ENCODE data around the gene SMARCD3. TPM values are rescaled to one million over a fixed set of nuclear protein-coding genes. Genes with fewer than 3 reads are reported as not detected.

SMARCD3 gene
- total and polyA plus RNA-seq, 4 donors = 1.8 to 5.6 (median 2.1) TPM

GRCh38 chr7:151228024-151228866 is 20.2 kb downstream of the SMARCD3 start:
- Histone ChIP-seq H3K36me3 (ENCODE audit: control insufficient read depth in 4 of 4, insufficient read depth in 3 of 4, low read depth in 1 of 4, low read length in 3 of 4) (peaks cover 3 to 16% (median 11%) of the 10 kb centered on the region in 4 donors), H3K9me3 (ENCODE audit: control insufficient read depth in 4 of 4, low read length in 3 of 4) (no peaks in the 10 kb centered on the region), H3K27me3 (ENCODE audit: control insufficient read depth in 4 of 4, insufficient read depth in 4 of 4, low read length in 3 of 4) (no peaks in the 10 kb centered on the region), H3K4me1 (ENCODE audit: control insufficient read depth in 4 of 4, insufficient read depth in 4 of 4, low read length in 3 of 4) (peaks cover 0 to 39% (median 27%) of the 10 kb centered on the region in 4 donors), H3K27ac (ENCODE audit: low read depth in 1 of 2, low read length in 2 of 2) (peak overlapping the region in 1 of 2 donors; percentile 60), H3K4me3 (ENCODE audit: low read depth in 1 of 3, low read length in 3 of 3) (peak overlapping the region in 2 of 3 donors; percentile 54 to 95), H3K9ac (ENCODE audit: low read depth in 1 of 2, low read length in 2 of 2) (peak overlapping the region in 1 of 2 donors; percentile 73)
- 75% methylated on average over 10 of the region's 10 CpGs for WGBS
- TF ChIP-seq TAF1 (conservative IDR thresholded peaks at IDR 0.05) = no peak
- TF ChIP-seq JUND (IDR thresholded peaks at IDR 0.05) = no peak
- TF ChIP-seq YY1 (IDR thresholded peaks at IDR 0.05) = no peak
- TF ChIP-seq ZBTB33 (IDR thresholded peaks at IDR 0.05) = no peak
- no peak for TF ChIP-seq ATF3 (IDR thresholded peaks at IDR 0.05)
- TF ChIP-seq RXRA (IDR thresholded peaks at IDR 0.05) = no peak
- no peak for TF ChIP-seq EGR1 (IDR thresholded peaks at IDR 0.05; ENCODE audit: low read depth in 2 of 2)
- TF ChIP-seq, protein P1, sequence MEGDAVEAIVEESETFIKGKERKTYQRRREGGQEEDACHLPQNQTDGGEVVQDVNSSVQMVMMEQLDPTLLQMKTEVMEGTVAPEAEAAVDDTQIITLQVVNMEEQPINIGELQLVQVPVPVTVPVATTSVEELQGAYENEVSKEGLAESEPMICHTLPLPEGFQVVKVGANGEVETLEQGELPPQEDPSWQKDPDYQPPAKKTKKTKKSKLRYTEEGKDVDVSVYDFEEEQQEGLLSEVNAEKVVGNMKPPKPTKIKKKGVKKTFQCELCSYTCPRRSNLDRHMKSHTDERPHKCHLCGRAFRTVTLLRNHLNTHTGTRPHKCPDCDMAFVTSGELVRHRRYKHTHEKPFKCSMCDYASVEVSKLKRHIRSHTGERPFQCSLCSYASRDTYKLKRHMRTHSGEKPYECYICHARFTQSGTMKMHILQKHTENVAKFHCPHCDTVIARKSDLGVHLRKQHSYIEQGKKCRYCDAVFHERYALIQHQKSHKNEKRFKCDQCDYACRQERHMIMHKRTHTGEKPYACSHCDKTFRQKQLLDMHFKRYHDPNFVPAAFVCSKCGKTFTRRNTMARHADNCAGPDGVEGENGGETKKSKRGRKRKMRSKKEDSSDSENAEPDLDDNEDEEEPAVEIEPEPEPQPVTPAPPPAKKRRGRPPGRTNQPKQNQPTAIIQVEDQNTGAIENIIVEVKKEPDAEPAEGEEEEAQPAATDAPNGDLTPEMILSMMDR (IDR thresholded peaks at IDR 0.05; ENCODE audit: low read depth, low read length, missing input control) = no peak
- no peak for TF ChIP-seq FOXA2 (IDR thresholded peaks at IDR 0.05)
- TF ChIP-seq FOXA1 (IDR thresholded peaks at IDR 0.05) = no peak
- DNase-seq (ENCODE audit: low spot score) = no peak

DNA sequence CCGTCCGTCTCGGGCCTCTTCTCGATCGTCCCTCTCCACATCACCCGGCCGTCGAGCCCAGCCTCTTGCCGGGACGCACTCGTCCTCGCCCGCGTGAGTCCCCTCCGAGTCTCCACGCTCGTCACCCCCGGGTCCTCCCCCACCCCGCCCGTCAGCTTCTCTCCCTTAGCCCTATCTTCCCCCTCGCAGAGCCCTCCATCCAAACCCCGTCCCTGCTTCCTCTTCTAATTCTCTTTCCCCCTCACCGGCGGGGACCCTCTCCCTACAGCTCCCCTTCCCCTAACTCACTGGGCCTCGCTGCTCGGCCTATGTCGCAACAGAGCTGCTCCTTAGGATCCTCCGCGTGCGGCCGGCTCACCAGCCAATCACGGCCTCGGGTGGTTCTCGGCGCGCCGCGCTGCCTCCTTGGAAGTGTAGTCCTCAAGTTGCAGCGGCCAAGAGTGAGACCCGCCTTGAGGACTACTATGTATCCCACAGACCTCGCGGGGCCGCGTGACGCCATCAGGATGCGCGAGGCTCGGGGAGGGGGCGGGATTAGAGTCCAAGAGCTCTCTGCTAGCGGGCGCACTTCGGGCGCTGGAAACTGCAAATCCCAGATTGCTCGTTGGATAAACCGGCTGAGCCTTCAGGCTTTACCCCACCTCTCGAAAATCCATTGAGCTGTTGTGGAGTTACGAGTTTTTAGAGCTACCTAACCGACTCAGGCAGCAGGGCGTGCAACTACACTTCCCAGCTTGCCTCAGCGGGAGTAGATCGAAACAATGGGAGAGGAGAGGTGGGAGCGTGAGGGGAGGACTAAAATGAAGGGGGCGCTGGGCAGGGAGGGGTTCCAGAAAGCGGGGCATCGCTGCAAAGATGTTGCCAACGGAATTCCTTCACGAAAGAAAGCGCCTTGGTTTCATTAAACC is 21.4 kb downstream of the SMARCD3 start, which contains the start of gene ABCF2:
Gene ABCF2 (minus strand): TSS at position 331 of the 908 bp plus-strand sequence. CDS start 747 bp downstream, outside the sequence.
- H3K27ac ChIP-seq (ENCODE audit: low read depth in 1 of 2, low read length in 2 of 2) = peak within 1 kb of the TSS; percentile 48 to 60
- H3K9ac ChIP-seq (ENCODE audit: low read depth in 1 of 2, low read length in 2 of 2) = peak within 1 kb of the TSS; percentile 62 to 73
- DNase-seq (ENCODE audit: low spot score) = peak; percentile 98
- peak within 1 kb of the TSS; percentile 81 to 95 (median 90) for H3K4me3 ChIP-seq (ENCODE audit: low read depth in 1 of 3, low read length in 3 of 3)
- no peaks in the 10 kb centered on the region for H3K27me3 ChIP-seq (ENCODE audit: control insufficient read depth in 4 of 4, insufficient read depth in 4 of 4, low read length in 3 of 4)
- no peaks in the 10 kb centered on the region for H3K9me3 ChIP-seq (ENCODE audit: control insufficient read depth in 4 of 4, low read length in 3 of 4)
- under 1% methylated on average over 68 of the region's 68 CpGs for WGBS
- H3K36me3 ChIP-seq (ENCODE audit: control insufficient read depth in 4 of 4, insufficient read depth in 3 of 4, low read depth in 1 of 4, low read length in 3 of 4) = peaks cover 7 to 27% (median 18%) of the 10 kb centered on the region in 4 donors
- H3K4me1 ChIP-seq (ENCODE audit: control insufficient read depth in 4 of 4, insufficient read depth in 4 of 4, low read length in 3 of 4) = peaks cover 0 to 34% (median 24%) of the 10 kb centered on the region in 4 donors
- peak; percentile 36 to 85 for TF ChIP-seq JUND (IDR thresholded peaks at IDR 0.05)
- peak; percentile 65 for TF ChIP-seq TAF1 (conservative IDR thresholded peaks at IDR 0.05)
- peak in 1 of 2 donors; percentile 81 for TF ChIP-seq EGR1 (IDR thresholded peaks at IDR 0.05; ENCODE audit: low read depth in 2 of 2)
- TF ChIP-seq YY1 (IDR thresholded peaks at IDR 0.05) = peak; percentile 82
- TF ChIP-seq HNF4A (conservative IDR thresholded peaks at IDR 0.05) = peak; percentile 85 to 92
- peak in 1 of 2 donors; percentile 77 for TF ChIP-seq GABPA (IDR thresholded peaks at IDR 0.05 in 1 of 2, conservative IDR thresholded peaks at IDR 0.05 in 1 of 2)
- peak; percentile 96 for TF ChIP-seq SP1 (IDR thresholded peaks at IDR 0.05)
- TF ChIP-seq, protein P2, sequence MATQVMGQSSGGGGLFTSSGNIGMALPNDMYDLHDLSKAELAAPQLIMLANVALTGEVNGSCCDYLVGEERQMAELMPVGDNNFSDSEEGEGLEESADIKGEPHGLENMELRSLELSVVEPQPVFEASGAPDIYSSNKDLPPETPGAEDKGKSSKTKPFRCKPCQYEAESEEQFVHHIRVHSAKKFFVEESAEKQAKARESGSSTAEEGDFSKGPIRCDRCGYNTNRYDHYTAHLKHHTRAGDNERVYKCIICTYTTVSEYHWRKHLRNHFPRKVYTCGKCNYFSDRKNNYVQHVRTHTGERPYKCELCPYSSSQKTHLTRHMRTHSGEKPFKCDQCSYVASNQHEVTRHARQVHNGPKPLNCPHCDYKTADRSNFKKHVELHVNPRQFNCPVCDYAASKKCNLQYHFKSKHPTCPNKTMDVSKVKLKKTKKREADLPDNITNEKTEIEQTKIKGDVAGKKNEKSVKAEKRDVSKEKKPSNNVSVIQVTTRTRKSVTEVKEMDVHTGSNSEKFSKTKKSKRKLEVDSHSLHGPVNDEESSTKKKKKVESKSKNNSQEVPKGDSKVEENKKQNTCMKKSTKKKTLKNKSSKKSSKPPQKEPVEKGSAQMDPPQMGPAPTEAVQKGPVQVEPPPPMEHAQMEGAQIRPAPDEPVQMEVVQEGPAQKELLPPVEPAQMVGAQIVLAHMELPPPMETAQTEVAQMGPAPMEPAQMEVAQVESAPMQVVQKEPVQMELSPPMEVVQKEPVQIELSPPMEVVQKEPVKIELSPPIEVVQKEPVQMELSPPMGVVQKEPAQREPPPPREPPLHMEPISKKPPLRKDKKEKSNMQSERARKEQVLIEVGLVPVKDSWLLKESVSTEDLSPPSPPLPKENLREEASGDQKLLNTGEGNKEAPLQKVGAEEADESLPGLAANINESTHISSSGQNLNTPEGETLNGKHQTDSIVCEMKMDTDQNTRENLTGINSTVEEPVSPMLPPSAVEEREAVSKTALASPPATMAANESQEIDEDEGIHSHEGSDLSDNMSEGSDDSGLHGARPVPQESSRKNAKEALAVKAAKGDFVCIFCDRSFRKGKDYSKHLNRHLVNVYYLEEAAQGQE (IDR thresholded peaks at IDR 0.05) = peak; percentile 64
- peak; percentile 53 to 79 for TF ChIP-seq RXRA (IDR thresholded peaks at IDR 0.05)
- peak in 1 of 2 donors; percentile 23 for TF ChIP-seq RAD21 (IDR thresholded peaks at IDR 0.05)
- no peak for TF ChIP-seq NR2F2 (IDR thresholded peaks at IDR 0.05)
- TF ChIP-seq, protein P1 (IDR thresholded peaks at IDR 0.05; ENCODE audit: low read depth, low read length, missing input control) = no peak
